ENCODE data around the gene LDLR. TPM values are rescaled to one million over a fixed set of nuclear protein-coding genes. Genes with fewer than 3 reads are reported as not detected.
"Not testable (repeated sequence)": the region's sequence is repeated elsewhere in the genome, so short reads cannot be mapped to it uniquely, and the experiment has no call there.

LDLR gene
- total RNA-seq, 2 experiments from 2014 or later, result 88.3 to 99.1 TPM

DNA sequence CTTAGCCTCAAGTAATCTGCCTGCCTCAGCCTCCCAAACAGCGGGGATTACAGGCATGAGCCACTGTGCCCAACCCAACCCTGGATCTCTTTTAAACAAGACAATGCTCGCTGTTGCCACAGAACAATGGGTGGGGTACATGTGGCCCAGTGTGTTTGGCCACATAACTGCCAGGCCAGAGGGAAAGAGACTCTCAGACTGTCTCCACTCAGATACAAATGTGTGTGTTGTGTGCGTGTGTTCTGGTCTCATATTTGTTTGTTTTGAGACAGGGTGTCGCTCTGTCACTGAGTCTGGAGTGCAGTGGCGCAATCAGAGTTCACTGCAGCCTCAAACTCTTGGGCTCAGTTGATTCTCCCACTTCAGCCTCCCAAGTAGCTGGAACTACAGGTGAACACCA lies 25.8 kb downstream of the LDLR start:
- ChIA-PET POLR2A (no interaction called here), CTCF (ENCODE audit: unreplicated experiment) (no interaction called here)
- H3K9me3 ChIP-seq (ENCODE audit: low read length), result no peaks in the 10 kb centered on the region
- no peak overlapping the region for H3K4me3 ChIP-seq (ENCODE audit: low read depth, low read length, poor library complexity, severe bottlenecking)
- H3K79me2 ChIP-seq (ENCODE audit: insufficient read depth, low read depth, low read length), result no peaks in the 10 kb centered on the region
- no peak overlapping the region for H3K27ac ChIP-seq (ENCODE audit: low read depth, low read length, poor library complexity, severe bottlenecking)
- no peak for DNase-seq (ENCODE audit: low spot score)
- H3K9me2 ChIP-seq (ENCODE audit: insufficient read depth, low read length), result no peaks in the 10 kb centered on the region
- no peak overlapping the region for H2AFZ ChIP-seq (ENCODE audit: low read length)
- H4K20me1 ChIP-seq (ENCODE audit: insufficient read depth, low read length), result no peaks in the 10 kb centered on the region
- no peak overlapping the region for H3K4me2 ChIP-seq (ENCODE audit: low read length)
- H3K36me3 ChIP-seq (ENCODE audit: insufficient read depth, low read length), result peaks cover 96% of the 10 kb centered on the region
- no peaks in the 10 kb centered on the region for H3K4me1 ChIP-seq (ENCODE audit: insufficient read depth, low read length, poor library complexity, severe bottlenecking)
- TF ChIP-seq EZH2phosphoT487 (IDR thresholded peaks at IDR 0.05; ENCODE audit: borderline replicate concordance, low read depth, low read length), result no peak
- TF ChIP-seq, protein P1, sequence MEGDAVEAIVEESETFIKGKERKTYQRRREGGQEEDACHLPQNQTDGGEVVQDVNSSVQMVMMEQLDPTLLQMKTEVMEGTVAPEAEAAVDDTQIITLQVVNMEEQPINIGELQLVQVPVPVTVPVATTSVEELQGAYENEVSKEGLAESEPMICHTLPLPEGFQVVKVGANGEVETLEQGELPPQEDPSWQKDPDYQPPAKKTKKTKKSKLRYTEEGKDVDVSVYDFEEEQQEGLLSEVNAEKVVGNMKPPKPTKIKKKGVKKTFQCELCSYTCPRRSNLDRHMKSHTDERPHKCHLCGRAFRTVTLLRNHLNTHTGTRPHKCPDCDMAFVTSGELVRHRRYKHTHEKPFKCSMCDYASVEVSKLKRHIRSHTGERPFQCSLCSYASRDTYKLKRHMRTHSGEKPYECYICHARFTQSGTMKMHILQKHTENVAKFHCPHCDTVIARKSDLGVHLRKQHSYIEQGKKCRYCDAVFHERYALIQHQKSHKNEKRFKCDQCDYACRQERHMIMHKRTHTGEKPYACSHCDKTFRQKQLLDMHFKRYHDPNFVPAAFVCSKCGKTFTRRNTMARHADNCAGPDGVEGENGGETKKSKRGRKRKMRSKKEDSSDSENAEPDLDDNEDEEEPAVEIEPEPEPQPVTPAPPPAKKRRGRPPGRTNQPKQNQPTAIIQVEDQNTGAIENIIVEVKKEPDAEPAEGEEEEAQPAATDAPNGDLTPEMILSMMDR (conservative IDR thresholded peaks at IDR 0.05; ENCODE audit: low read length), result no peak
- BruUV-seq (replicated peaks), result no TSS peak
- intact Hi-C loops (cut with micrococcal nuclease; ENCODE audit: unreplicated experiment), result no loop called here

DNA sequence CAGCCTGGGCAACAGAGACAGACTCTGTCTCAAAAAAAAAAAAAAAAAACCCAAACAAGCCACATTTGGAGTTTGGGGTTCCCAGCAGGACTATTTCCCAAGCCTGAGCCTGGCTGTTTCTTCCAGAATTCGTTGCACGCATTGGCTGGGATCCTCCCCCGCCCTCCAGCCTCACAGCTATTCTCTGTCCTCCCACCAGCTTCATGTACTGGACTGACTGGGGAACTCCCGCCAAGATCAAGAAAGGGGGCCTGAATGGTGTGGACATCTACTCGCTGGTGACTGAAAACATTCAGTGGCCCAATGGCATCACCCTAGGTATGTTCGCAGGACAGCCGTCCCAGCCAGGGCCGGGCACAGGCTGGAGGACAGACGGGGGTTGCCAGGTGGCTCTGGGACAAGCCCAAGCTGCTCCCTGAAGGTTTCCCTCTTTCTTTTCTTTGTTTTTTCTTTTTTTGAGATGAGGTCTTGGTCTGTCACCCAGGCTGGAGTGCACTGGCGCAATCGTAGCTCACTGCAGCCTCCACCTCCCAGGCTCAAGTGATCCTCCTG lies 26.7 kb downstream of the LDLR start:
- Histone ChIP-seq H3K36me3 (ENCODE audit: insufficient read depth, low read length) (peaks cover 96% of the 10 kb centered on the region), H3K79me2 (ENCODE audit: insufficient read depth, low read depth, low read length) (no peaks in the 10 kb centered on the region), H3K4me1 (ENCODE audit: insufficient read depth, low read length, poor library complexity, severe bottlenecking) (no peaks in the 10 kb centered on the region), H3K9me2 (ENCODE audit: insufficient read depth, low read length) (no peaks in the 10 kb centered on the region), H3K4me2 (ENCODE audit: low read length) (no peak overlapping the region), H3K9me3 (ENCODE audit: low read length) (no peaks in the 10 kb centered on the region), H3K27ac (ENCODE audit: low read depth, low read length, poor library complexity, severe bottlenecking) (no peak overlapping the region), H2AFZ (ENCODE audit: low read length) (no peak overlapping the region), H4K20me1 (ENCODE audit: insufficient read depth, low read length) (no peaks in the 10 kb centered on the region), H3K4me3 (ENCODE audit: low read depth, low read length, poor library complexity, severe bottlenecking) (no peak overlapping the region)
- DNase-seq (ENCODE audit: low spot score), result no peak
- TF ChIP-seq, protein P1 (conservative IDR thresholded peaks at IDR 0.05; ENCODE audit: low read length), result no peak
- no peak for TF ChIP-seq EZH2phosphoT487 (IDR thresholded peaks at IDR 0.05; ENCODE audit: borderline replicate concordance, low read depth, low read length)
- intact Hi-C loops (cut with micrococcal nuclease; ENCODE audit: unreplicated experiment), result no loop called here
- POLR2A ChIA-PET, result no interaction called here
- BruUV-seq (replicated peaks), result no TSS peak
- CTCF ChIA-PET (ENCODE audit: unreplicated experiment), result no interaction called here

DNA sequence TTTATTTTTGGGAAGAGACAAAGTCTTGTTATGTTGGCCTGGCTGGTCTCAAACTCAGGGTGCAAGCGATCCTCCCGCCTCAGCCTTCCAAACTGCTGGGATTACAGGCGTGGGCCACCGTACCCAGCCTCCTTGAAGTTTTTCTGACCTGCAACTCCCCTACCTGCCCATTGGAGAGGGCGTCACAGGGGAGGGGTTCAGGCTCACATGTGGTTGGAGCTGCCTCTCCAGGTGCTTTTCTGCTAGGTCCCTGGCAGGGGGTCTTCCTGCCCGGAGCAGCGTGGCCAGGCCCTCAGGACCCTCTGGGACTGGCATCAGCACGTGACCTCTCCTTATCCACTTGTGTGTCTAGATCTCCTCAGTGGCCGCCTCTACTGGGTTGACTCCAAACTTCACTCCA lies 27.2 kb downstream of the LDLR start:
- no peak for DNase-seq (ENCODE audit: low spot score)
- Histone ChIP-seq H3K36me3 (ENCODE audit: insufficient read depth, low read length) (peaks cover 96% of the 10 kb centered on the region), H3K4me2 (ENCODE audit: low read length) (no peak overlapping the region), H3K4me1 (ENCODE audit: insufficient read depth, low read length, poor library complexity, severe bottlenecking) (no peaks in the 10 kb centered on the region), H2AFZ (ENCODE audit: low read length) (no peak overlapping the region), H3K9me3 (ENCODE audit: low read length) (no peaks in the 10 kb centered on the region), H4K20me1 (ENCODE audit: insufficient read depth, low read length) (no peaks in the 10 kb centered on the region), H3K9me2 (ENCODE audit: insufficient read depth, low read length) (no peaks in the 10 kb centered on the region), H3K27ac (ENCODE audit: low read depth, low read length, poor library complexity, severe bottlenecking) (no peak overlapping the region), H3K4me3 (ENCODE audit: low read depth, low read length, poor library complexity, severe bottlenecking) (no peak overlapping the region), H3K79me2 (ENCODE audit: insufficient read depth, low read depth, low read length) (no peaks in the 10 kb centered on the region)
- CTCF ChIA-PET (ENCODE audit: unreplicated experiment), result no interaction called here
- intact Hi-C loops (cut with micrococcal nuclease; ENCODE audit: unreplicated experiment), result no loop called here
- POLR2A ChIA-PET, result no interaction called here
- TF ChIP-seq, protein P1 (conservative IDR thresholded peaks at IDR 0.05; ENCODE audit: low read length), result no peak
- TF ChIP-seq EZH2phosphoT487 (IDR thresholded peaks at IDR 0.05; ENCODE audit: borderline replicate concordance, low read depth, low read length), result no peak
- BruUV-seq (replicated peaks), result no TSS peak

DNA sequence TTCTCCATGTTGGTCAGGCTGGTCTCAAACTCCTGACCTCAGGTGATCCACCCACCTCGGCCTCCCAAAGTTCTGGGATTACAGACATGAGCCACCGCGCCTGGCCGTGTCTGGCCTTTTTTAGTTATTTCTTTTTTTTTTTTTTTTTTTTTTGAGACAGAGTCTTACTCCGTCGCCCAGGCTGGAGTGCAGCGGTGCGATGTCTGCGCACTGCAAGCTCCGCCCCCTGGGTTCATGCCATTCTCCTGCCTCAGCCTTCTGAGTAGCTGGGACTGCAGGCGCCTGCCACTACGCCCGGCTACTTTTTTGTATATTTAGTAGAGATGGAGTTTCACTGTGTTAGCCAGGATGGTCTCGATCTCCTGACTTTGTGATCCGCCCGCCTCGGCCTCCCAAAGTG lies 32.7 kb downstream of the LDLR start:
- CTCF ChIA-PET (ENCODE audit: unreplicated experiment), result not testable (repeated sequence)

More for the DNA sequence above, 32.7 kb downstream of the LDLR start:
- POLR2A ChIA-PET, result interaction anchor here (0.5 kb wide), 1 partner anchor 1815 kb away, joined by 3 read pairs; no protein-coding TSS in a partner anchor
- intact Hi-C loops (cut with micrococcal nuclease; ENCODE audit: unreplicated experiment); H3K79me2 ChIP-seq (ENCODE audit: insufficient read depth, low read depth, low read length); H4K20me1 ChIP-seq (ENCODE audit: insufficient read depth, low read length); H3K4me2 ChIP-seq (ENCODE audit: low read length); H3K27ac ChIP-seq (ENCODE audit: low read depth, low read length, poor library complexity, severe bottlenecking); H3K9me3 ChIP-seq (ENCODE audit: low read length); H3K4me1 ChIP-seq (ENCODE audit: insufficient read depth, low read length, poor library complexity, severe bottlenecking); H2AFZ ChIP-seq (ENCODE audit: low read length); H3K4me3 ChIP-seq (ENCODE audit: low read depth, low read length, poor library complexity, severe bottlenecking); H3K9me2 ChIP-seq (ENCODE audit: insufficient read depth, low read length); BruUV-seq (replicated peaks); DNase-seq (ENCODE audit: low spot score): not testable (repeated sequence)
- H3K36me3 ChIP-seq (ENCODE audit: insufficient read depth, low read length), result peaks cover 94% of the 10 kb centered on the region

Measured in OCI-LY7 (cell line).